Measurements from ENCODE around the gene PINLYP.

GRCh38 chr19:43548706-43549105 lies 26.9 kb upstream of the PINLYP start:
- no peak for TF ChIP-seq POLR2AphosphoS5 (IDR thresholded peaks at IDR 0.05; ENCODE audit: low read depth, low read length)
- TF ChIP-seq, protein P1, sequence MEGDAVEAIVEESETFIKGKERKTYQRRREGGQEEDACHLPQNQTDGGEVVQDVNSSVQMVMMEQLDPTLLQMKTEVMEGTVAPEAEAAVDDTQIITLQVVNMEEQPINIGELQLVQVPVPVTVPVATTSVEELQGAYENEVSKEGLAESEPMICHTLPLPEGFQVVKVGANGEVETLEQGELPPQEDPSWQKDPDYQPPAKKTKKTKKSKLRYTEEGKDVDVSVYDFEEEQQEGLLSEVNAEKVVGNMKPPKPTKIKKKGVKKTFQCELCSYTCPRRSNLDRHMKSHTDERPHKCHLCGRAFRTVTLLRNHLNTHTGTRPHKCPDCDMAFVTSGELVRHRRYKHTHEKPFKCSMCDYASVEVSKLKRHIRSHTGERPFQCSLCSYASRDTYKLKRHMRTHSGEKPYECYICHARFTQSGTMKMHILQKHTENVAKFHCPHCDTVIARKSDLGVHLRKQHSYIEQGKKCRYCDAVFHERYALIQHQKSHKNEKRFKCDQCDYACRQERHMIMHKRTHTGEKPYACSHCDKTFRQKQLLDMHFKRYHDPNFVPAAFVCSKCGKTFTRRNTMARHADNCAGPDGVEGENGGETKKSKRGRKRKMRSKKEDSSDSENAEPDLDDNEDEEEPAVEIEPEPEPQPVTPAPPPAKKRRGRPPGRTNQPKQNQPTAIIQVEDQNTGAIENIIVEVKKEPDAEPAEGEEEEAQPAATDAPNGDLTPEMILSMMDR (IDR thresholded peaks at IDR 0.05): no peak
- no peak for TF ChIP-seq MXI1 (IDR thresholded peaks at IDR 0.05; ENCODE audit: low read depth, low read length)
- no peak for TF ChIP-seq MAX (IDR thresholded peaks at IDR 0.05; ENCODE audit: low read depth)
- TF ChIP-seq SMC3 (IDR thresholded peaks at IDR 0.05; ENCODE audit: low read depth, low read length): no peak
- no peak for TF ChIP-seq SIN3A (IDR thresholded peaks at IDR 0.05; ENCODE audit: borderline replicate concordance, low read depth, low read length)
- TF ChIP-seq, protein P2, sequence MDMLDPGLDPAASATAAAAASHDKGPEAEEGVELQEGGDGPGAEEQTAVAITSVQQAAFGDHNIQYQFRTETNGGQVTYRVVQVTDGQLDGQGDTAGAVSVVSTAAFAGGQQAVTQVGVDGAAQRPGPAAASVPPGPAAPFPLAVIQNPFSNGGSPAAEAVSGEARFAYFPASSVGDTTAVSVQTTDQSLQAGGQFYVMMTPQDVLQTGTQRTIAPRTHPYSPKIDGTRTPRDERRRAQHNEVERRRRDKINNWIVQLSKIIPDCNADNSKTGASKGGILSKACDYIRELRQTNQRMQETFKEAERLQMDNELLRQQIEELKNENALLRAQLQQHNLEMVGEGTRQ (IDR thresholded peaks at IDR 0.05; ENCODE audit: borderline replicate concordance, low read depth, low read length): no peak
- TF ChIP-seq EZH2phosphoT487 (IDR thresholded peaks at IDR 0.05; ENCODE audit: borderline replicate concordance, low read depth): no peak
- TF ChIP-seq TEAD4 (IDR thresholded peaks at IDR 0.05; ENCODE audit: borderline replicate concordance, insufficient read depth): no peak
- no peak for TF ChIP-seq RCOR1 (IDR thresholded peaks at IDR 0.05; ENCODE audit: low read length)
